GM21717 (cell line): Measurements from ENCODE around the gene GPR33.
A peak's percentile ranks its signal among the peaks of the same experiment; 100 is the strongest.

Experiments used
- ATAC-seq: cut with Tn5 transposase; IDR thresholded peaks from one replicate; pipeline ENCODE4 v1.9.1; 2021; ENCODE audit warnings: mild to moderate bottlenecking, moderate library complexity; ENCODE audit not compliant: unreplicated experiment

Gene GPR33, protein sequence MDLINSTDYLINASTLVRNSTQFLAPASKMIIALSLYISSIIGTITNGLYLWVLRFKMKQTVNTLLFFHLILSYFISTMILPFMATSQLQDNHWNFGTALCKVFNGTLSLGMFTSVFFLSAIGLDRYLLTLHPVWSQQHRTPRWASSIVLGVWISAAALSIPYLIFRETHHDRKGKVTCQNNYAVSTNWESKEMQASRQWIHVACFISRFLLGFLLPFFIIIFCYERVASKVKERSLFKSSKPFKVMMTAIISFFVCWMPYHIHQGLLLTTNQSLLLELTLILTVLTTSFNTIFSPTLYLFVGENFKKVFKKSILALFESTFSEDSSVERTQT

DNA sequence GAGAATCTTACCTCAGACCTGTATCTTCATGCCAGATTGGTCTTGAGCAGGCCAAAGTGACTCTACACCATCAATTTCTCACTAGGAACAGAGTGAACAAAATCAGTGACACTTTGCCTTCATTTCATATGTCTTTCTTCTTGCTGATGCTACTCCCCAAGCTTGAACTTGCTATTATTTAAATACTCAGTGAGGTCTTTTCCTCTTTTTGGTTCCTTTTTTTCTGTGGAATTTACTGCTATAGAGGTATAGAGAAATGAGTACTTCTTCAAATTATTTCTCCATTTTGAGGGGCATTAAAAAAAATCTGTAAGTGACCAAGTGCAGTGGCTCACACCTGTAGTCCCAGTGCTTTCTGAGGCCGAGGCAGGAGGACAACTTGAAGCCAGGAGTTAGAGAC, at the start of gene GPR33:
GPR33 (minus strand) TSS at position 154 of the 400 bp plus-strand sequence. CDS start 4,074 bp downstream, outside the sequence.
- no peak for ATAC-seq

DNA sequence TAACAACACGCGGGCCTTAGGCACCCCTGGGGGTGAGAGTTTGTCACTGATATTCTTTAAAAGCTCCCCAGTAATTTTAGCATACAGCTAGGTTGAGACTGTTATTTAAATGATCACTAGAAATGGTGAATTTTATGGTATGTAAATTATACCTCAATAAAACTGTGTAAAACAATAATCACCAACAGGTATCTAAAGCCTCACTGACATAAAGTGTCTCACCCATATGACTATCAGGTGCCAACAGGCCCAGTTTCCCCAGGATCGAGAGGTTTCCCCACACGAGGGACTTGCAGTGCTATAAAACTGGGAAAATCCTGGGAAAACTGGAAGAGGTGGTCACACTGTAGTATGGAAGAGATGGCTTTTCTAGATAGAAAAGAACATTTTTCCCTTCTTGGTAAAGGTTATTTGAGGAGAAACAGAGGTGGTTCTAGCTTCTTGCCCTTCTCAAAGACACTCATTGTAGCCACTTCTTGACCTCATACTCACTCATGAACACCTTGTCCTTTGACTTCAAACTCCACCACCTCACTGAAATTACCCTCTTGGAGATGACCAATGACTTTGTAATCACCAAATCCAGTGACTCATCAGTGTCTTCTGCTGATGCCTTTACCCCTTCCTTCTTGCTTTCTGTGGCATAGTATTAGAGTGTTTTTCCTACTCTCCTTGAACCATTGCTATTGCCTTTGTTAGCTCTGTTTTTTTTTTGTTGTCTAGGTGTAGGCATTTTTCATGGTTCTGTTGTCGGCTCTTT, 48.5 kb upstream of the GPR33 start:
- ATAC-seq, result no peak

DNA sequence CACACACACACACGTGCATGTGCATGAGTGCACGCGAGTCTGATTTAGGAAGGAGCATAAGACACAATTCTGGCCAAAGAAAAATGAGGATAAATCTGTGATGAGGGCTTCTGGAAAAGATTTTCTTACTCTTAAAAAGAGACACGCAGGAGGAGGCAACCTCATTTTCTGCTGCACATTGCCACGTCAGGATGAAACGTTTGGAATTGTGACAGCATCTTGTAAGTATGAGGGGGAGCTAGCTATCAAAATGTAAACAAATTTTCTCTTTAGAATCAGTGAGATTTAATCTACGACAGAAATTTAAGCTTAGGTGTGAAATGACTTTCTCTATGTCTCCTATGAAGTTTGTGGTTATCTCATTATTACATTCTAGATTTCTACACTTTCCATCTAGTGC, 42.3 kb upstream of the GPR33 start:
- no peak for ATAC-seq

DNA sequence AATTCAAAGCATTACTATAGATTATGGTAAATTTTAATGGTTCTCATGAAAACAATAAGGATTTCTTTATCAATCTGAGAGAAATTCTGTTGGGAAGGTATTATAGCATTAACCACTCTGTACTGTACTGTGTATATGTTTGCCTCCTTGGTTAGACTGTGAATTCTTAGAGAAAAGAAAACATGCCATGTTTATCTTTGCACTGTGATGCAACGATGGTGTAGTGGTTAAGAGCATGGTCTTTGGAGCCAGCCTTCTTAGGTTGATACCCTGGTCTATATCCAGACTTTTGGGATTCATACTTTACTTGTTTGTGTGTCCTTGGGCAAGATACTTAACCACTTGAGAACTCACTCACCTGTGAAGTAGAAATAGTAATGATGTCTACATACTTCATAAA, 41.2 kb upstream of the GPR33 start:
- no peak for ATAC-seq

DNA sequence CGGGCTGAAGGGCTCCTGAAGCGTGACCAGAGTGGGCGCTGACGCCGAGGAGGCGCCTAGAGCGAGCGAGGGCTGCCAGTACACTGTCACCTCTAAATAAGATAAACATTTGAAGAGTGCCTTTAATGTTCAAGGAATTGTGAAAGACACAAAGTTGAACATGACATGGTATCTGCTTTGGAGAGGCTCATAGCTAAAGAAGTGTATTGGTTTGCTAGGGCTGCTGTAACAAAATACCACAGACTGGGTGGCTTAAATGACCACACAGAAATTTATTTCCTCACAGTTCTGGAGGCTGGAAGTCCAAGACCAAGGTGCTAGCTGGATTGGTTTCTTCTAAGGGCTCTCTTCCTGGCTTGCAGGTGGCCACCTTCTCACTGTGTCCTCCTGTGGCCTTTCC, 39.7 kb upstream of the GPR33 start:
- no peak for ATAC-seq

DNA sequence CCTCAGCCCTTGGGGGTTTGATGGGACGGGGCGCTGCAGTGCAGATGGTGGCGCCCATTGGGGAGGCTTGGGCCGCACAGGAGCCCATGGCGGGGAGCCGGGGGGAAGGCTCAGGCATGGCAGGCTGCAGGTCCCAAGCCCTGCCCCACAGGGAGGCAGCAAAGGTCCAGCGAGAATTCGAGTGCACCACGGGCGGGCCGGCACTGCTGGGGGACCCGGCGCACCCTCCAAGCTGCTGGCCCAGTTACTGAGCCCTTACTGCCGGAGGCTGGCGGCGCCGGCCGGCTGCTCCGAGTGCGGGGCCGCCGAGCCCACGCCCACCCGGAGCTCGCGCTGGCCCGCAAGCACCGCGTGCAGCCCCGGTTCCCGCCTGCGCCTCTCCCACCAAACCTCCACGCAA, 39.2 kb upstream of the GPR33 start:
- no peak for ATAC-seq

DNA sequence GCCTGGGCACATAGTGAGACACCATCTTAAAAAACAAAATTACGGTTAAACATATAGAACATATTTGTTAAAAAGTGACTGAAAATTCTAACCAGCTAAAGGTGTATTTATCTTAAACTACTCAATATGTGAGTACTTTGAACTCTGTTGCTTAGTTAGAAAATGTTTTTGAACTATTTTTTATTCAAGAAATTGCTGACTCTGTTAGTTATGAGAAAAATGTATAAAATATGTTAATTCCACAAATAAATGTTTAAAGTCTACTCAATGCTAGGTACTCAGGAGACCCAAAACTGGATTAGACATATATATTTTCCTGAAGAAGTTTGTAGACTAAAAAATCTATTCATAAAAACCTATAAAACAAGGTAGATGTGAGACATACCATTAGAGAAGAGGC, 23.0 kb upstream of the GPR33 start:
- no peak for ATAC-seq

DNA sequence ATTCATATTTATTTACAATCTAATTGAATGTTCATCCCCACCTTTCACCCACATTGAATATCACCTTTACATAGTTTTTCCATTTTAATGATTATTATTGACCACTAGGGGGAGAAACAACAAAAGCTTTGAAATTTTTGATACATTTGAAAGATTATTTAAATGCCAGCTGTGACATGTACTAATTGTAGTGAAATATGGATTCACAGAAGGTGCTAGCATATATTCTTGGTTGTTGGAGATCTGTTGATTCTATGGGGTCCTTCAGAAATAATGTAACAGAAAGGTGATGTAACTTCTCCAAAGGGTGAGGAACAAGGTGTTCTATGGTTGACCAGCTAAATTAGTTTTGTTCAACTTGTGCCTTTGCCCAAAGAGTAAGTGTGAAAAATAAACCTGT, 22.4 kb upstream of the GPR33 start:
- ATAC-seq, result no peak

DNA sequence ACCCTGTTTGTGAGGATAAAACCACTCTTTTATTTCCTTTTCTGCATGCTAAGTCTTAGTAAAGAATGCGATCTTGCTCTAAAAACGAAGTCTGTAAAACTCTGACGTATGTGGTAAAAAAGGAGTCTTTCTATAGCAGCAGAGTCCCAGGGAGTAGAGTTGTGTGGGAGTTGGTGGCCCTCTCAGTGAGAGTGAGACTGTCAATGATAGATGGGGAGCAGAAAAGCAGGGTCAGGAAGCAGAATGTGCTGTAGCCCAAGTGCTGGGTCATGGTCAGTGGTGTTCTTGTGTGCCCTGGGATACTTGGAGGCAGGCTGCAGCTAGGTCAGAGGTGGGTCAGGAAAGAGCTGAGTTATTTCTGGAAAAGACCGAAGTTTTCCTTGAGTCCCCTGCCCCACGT, 20.3 kb upstream of the GPR33 start:
- no peak for ATAC-seq

DNA sequence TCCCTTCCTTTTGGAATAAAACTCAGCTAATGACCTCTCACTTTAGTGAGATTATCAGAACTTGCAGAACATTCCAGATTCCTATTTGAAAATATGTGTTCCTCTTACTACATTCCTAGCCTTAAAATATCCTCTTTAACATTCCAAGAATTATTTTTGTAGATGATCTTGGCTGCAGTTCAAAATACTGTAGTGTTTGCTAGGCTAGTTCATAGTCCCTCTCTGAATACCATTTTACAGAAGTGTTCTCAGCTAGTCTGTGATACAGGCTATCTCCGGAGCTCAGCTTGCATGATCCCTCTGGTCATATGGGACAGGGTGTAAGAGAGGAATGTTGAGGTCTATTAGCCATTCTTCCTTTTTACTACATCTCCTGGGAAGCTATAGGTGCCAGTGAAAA, 17.6 kb upstream of the GPR33 start:
- ATAC-seq, result no peak

DNA sequence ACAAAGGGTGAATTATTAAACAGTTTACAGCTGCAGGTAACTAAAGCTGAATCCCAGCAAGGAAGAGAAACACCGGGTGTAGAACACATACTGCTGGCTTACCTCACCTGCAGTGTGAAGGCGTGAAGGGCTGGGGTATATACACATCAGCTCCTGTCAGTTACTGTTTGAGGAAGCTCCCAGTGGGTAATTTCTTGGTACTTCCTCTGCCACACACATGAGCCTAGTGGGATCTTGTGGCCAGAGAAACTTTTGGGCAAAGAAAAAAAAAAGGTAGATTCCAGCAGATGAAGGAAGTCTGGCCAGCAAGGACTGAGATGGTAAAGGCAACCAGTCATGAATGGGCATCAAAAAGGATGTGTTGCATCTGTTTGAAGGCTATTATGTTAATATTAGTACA, 14.0 kb upstream of the GPR33 start:
- ATAC-seq, result no peak

DNA sequence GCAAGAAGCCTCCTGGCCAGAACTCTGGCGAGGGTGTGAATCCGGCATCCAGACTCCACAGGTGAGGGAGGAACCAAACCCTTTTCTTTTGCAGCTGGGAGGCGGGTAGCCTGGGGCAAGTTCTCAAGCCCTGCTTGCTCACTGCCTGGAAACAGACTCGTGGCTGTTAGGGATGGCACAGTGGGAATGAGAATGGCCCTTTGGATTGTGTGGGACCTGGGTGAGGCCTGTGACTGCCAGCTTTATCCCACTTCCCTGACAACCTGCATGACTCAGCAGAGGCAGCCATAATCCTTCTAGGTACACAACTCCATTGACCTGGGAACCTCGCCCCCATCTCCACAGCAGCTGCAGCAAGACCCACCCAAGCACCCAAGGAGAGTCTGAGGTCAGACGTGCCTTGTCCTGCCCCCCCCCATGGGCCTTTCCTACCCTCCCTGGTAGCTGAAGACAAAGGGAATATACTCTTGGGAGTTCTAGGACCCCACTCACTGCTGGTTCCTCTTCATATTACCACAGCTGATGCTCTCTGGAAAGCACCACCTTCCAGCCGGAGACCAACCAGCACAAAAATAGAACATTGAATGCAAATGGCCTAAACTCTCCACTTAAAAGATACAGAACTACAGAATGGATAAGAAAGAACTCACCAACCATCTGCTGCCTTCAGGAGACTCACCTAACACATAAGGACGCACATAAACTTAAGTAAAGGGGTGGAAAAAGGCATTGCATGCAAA, 5.1 kb upstream of the GPR33 start:
- ATAC-seq, result no peak

DNA sequence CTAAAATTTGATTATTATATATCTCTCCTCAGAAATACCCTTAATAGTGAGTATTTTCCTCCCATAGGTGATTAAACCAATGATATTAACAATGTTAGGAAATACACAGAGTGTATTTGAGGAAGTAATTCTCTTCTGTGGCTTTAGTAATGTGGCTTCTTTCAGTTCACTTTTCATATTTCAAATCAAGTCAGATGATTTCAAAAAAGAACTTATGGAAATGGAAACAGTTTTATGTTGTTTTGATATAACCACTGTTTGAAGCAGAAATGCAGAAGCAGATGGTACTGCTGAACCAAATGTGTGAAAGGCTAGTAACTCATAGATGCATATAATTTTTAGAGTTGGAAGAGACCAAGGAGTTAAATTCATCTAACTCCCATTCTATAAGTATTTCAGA, 1.9 kb upstream of the GPR33 start:
- peak; percentile 68 for ATAC-seq

DNA sequence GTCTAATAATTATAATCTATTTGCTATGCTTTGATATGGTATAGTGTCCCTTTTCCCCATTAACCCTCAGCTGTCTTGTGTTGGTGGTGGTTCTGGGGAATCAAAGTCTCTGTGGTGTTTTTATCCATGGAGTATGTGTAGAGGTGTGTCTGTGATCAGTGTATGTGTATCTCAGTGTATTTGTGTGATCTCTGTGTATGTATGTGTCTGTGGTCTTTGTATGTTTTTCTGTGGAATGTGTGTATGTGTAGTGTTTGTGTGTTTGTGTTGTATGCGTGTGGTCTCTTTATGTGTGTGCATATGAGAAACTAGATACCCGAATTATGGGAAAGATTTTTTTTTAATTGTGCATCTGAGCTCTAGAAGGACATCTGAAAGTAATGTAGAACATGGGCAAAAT, 1.1 kb downstream of the GPR33 start:
- ATAC-seq, result no peak

DNA sequence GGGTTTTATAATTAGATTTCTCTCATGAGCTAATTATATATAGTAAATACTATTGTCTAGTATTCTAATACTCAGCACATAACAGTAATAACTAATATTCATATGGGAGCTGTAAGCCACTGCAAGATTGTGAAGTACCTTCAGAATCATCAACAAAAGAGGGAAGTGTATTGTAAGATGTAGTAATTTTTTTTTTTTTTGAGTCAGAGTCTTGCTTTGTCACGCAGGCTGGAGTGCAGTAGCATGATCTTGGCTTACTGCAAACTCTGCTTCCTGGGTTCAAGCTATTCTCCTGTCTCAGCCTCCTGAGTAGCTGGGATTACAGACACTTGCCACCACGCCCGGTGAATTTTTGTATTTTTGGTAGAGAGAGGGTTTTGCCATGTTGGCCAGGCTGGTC, 3.1 kb downstream of the GPR33 start:
- ATAC-seq, result no peak

DNA sequence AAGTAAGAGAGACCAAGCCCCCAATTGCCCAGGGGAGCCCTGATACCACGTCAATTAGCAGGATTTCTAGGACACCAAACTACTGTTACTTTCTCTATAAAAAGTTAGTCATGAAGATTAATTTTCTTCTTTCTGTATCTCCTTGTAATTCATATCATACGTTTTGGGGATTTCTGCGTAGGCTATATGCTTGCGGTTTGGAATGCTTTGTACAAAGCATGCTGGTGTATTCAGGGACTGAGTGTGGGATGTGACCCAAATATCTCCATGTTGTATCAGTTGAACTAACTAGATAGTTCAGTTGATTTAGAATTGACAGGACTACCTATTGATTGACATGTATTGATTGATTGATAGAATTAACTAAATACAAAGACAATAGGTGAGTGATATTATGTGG, 7.7 kb downstream of the GPR33 start:
- no peak for ATAC-seq

DNA sequence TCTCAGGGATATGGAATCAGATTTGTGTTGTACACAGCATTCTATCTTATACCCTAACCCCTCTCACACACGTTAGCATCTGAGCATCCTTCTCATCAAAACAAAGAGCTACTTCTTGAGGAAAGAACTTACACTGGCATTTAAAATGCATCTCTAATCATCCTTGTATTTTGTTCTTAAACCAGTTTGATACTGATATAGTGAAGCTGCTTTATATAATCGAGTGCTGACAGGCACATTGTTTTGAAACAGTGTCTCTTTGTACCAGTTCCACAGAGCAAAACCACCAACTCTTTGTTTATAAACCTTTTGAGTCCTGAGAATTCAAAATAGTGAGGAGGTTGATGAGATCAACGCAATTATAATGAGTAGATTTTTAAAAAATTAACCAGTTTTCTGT, 8.8 kb downstream of the GPR33 start:
- ATAC-seq, result no peak

DNA sequence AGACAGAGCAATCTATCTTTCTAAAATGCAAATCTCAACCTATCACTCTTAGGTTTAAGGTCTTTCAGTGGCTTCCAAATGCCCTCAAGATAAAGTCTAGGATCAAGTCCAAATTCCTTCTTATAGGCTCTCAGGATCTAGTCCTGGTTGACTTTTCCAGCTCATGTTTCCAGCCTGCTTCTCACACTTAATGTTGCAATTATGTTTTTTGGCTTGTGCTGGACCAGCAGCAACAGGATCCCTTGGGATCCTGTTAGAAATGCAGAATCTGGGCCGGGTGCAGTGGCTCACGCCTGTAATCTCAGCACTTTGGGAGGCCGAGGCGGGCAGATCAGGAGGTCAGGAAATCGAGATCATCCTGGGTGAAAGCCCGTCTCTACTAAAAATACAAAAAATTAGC, 10.6 kb downstream of the GPR33 start:
- ATAC-seq, result no peak

DNA sequence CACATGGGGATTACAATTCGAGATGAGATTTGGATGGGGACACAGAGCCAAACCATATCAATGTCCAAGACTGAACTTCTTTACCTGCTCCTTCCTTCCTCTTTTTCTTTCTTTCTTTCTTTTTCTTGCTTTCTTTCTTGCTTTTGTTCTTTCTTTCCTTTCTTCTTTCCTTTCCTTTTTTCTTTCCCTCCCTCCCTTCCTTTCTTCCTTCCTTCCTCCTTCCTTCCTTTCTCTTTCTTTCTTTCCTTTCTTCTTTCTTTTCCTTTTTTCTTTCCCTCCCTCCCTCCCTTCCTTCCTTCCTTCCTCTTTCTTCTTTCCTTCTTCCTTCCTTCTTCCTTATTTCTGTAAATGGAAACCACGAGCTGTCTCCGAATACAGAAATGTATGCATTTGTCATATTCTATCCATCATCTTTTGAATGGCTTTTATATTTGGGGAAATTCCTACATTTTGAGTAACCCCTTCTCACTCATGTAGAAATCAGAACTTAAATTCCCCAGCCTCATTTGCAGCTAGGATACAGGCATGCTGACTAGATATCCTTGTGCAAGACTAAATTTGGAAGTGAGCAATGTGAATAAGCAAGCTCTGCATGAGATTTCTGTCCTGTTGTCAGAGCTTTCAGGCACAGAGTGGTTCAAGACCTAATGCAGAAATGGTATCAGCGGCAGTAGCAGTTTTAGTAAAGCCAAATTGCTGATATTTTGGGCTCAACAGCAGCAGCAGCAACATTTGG, 11.5 kb downstream of the GPR33 start:
- no peak for ATAC-seq

DNA sequence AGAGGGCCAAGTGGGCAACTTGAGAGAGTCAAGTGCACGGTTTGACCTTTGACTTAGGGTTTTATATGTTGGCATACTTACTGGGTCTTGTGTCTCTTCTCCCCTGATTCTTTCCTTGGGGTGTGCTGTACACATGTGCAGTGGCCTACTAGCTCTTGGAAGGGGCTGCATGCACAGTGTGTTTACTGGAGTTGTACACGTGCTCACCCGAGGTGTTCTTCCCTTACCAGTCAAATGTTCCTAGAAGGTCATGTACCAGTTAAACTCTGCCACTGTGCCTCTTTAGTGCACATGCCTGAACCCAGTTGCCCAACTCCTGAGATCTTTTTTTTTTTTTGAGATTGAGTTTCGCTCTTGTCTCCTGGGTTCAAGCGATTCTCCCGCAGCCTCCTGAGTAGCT, 21.3 kb downstream of the GPR33 start:
- ATAC-seq, result no peak

DNA sequence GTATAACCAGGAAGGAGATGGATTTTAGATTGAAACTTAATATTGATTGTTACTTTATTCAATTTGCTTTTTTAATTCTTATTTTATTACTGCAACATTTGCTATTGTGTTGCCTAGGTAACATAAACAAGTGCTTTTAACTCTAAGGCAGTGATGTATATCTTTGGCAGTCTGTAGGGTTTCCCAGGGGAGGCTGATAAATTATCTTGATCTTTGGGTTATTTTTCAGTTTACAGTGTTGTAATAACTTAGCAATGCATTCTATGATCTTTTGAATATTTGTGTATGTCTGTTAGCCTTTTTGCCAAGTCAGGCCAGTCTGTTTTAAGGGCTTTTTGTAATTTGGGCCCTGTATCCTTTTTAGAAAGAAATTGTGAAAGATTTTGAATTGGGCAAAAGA, 22.7 kb downstream of the GPR33 start:
- no peak for ATAC-seq
